Vagina (tissue), 2 donors: ENCODE data around the gene OR7C2. TPM values are rescaled to one million over a fixed set of nuclear protein-coding genes. Genes with fewer than 3 reads are reported as not detected.

Experiments used
- DNase-seq, 2 donors: peaks; one replicate each; pipeline ENCODE4 v3.0.0-alpha.2; 2017; ENCODE audit errors: extremely low spot score in 2 of 2
- H3K27ac ChIP-seq: fragments of 200-600 bp; sonication (generic); one replicate; pipeline ENCODE4 v1.5.1; 2019
- H3K27me3 ChIP-seq: fragments of 200-600 bp; sonication (generic); one replicate; pipeline ENCODE4 v1.5.1; 2019
- H3K36me3 ChIP-seq, 2 donors: fragments of 200-600 bp; sonication (generic); one replicate each; pipeline ENCODE4 v1.5.1; 2017 to 2019
- H3K4me1 ChIP-seq: fragments of 200-600 bp; sonication (generic); one replicate; pipeline ENCODE4 v1.5.1; 2019
- H3K4me3 ChIP-seq, 2 donors: fragments of 200-600 bp; sonication (generic); 1 replicate in 1 of 2; 2 replicates in 1 of 2; pipeline ENCODE4 v1.5.1; 2016 to 2019
- H3K9me3 ChIP-seq: fragments of 200-600 bp; sonication (generic); one replicate; pipeline ENCODE4 v1.5.1; 2019
- CTCF ChIP-seq, 3 experiments: fragments of 450-650 bp in 2 of 3; fragments of 200-600 bp in 1 of 3; sonication (generic) in 1 of 3; IDR thresholded peaks; one replicate each; pipeline ENCODE4 v1.5.1; 2017 to 2019; ENCODE audit warnings: antibody characterized with exemption in 3 of 3, mild to moderate bottlenecking in 2 of 3, moderate library complexity in 2 of 3
- POLR2A ChIP-seq, 2 donors: fragments of 450-650 bp; IDR thresholded peaks; one replicate each; pipeline ENCODE4 v1.6.1; 2017; ENCODE audit warnings: antibody characterized with exemption in 2 of 2, mild to moderate bottlenecking in 2 of 2, moderate library complexity in 2 of 2
- POLR2AphosphoS5 ChIP-seq, 2 donors: sonication (generic); formaldehyde crosslinking; IDR thresholded peaks; one replicate each; pipeline ENCODE4 v1.9.0; 2017; ENCODE audit warnings: antibody characterized with exemption in 2 of 2, mild to moderate bottlenecking in 2 of 2, low read depth in 1 of 2; ENCODE audit not compliant: insufficient read depth in 1 of 2
- intact Hi-C: fragments of 100-400 bp; cut with DNase I; formaldehyde crosslinking; loops from one replicate; pipeline ENCODE4 v1.15.1; 2023
- total RNA-seq: library from RNA; depleted of rRNA; stranded (reverse); fragments of >200 nt; gene quantifications from one replicate; pipeline ENCODE4 v1.2.3, GENCODE V29; 2016

Gene OR7C2
- total RNA-seq, result not detected

- Histone ChIP-seq H3K36me3 (no peaks in the 10 kb centered on the region), H3K27me3 (no peaks in the 10 kb centered on the region), H3K9me3 (no peaks in the 10 kb centered on the region), H3K4me1 (no peaks in the 10 kb centered on the region), H3K4me3 (no peak within 1 kb of the TSS), H3K27ac (no peak within 1 kb of the TSS)
- intact Hi-C loops, result no loop called here
- DNase-seq, result no peak
- TF ChIP-seq POLR2AphosphoS5 (IDR thresholded peaks at IDR 0.05; ENCODE audit: insufficient read depth in 1 of 2, low read depth in 1 of 2), result no peak
These were observed at the start of gene OR7C2 for GRCh38 chr19:14941189-14941588. Gene OR7C2 (plus strand): TSS chr19:14941489. CDS start chr19:14941489, 0 bp downstream.

- Histone ChIP-seq H3K36me3 (no peaks in the 10 kb centered on the region), H3K27ac (no peak overlapping the region), H3K27me3 (no peaks in the 10 kb centered on the region), H3K4me1 (no peaks in the 10 kb centered on the region), H3K9me3 (no peaks in the 10 kb centered on the region), H3K4me3 (no peak overlapping the region)
- no peak for TF ChIP-seq POLR2AphosphoS5 (IDR thresholded peaks at IDR 0.05; ENCODE audit: insufficient read depth in 1 of 2, low read depth in 1 of 2)
- intact Hi-C loops, result no loop called here
- DNase-seq, result no peak
These were observed 39.5 kb upstream of the OR7C2 start for GRCh38 chr19:14901675-14902260.

GRCh38 chr19:14906711-14907110, 34.6 kb upstream of the OR7C2 start:
- intact Hi-C loops, result no loop called here
- H3K9me3 ChIP-seq, result no peaks in the 10 kb centered on the region
- TF ChIP-seq POLR2A (IDR thresholded peaks at IDR 0.05), result no peak
- TF ChIP-seq POLR2AphosphoS5 (IDR thresholded peaks at IDR 0.05; ENCODE audit: insufficient read depth in 1 of 2, low read depth in 1 of 2), result no peak
- no peak for TF ChIP-seq CTCF (IDR thresholded peaks at IDR 0.05)
- no peaks in the 10 kb centered on the region for H3K36me3 ChIP-seq
- no peak overlapping the region for H3K4me3 ChIP-seq
- H3K4me1 ChIP-seq, result no peaks in the 10 kb centered on the region
- no peak overlapping the region for H3K27ac ChIP-seq
- H3K27me3 ChIP-seq, result no peaks in the 10 kb centered on the region
- DNase-seq, result no peak

- intact Hi-C loops, result no loop called here
- no peak overlapping the region for H3K4me3 ChIP-seq
- H3K27ac ChIP-seq, result no peak overlapping the region
- DNase-seq, result no peak
- no peaks in the 10 kb centered on the region for H3K36me3 ChIP-seq
- no peak for TF ChIP-seq CTCF (IDR thresholded peaks at IDR 0.05)
- no peak for TF ChIP-seq POLR2A (IDR thresholded peaks at IDR 0.05)
- TF ChIP-seq POLR2AphosphoS5 (IDR thresholded peaks at IDR 0.05; ENCODE audit: insufficient read depth in 1 of 2, low read depth in 1 of 2), result no peak
- H3K27me3 ChIP-seq, result no peaks in the 10 kb centered on the region
- no peaks in the 10 kb centered on the region for H3K4me1 ChIP-seq
- no peaks in the 10 kb centered on the region for H3K9me3 ChIP-seq
These were observed 26.2 kb upstream of the OR7C2 start for GRCh38 chr19:14915116-14915515.

- H3K4me1 ChIP-seq, result no peaks in the 10 kb centered on the region
- DNase-seq, result no peak
- H3K9me3 ChIP-seq, result no peaks in the 10 kb centered on the region
- H3K27ac ChIP-seq, result no peak overlapping the region
- no peak for TF ChIP-seq CTCF (IDR thresholded peaks at IDR 0.05)
- no peak for TF ChIP-seq POLR2A (IDR thresholded peaks at IDR 0.05)
- no peak for TF ChIP-seq POLR2AphosphoS5 (IDR thresholded peaks at IDR 0.05; ENCODE audit: insufficient read depth in 1 of 2, low read depth in 1 of 2)
- H3K36me3 ChIP-seq, result no peaks in the 10 kb centered on the region
- intact Hi-C loops, result no loop called here
- no peak overlapping the region for H3K4me3 ChIP-seq
- H3K27me3 ChIP-seq, result no peaks in the 10 kb centered on the region
These were observed 24.4 kb upstream of the OR7C2 start for GRCh38 chr19:14916848-14917247.

- TF ChIP-seq CTCF (IDR thresholded peaks at IDR 0.05) (no peak), POLR2AphosphoS5 (IDR thresholded peaks at IDR 0.05; ENCODE audit: insufficient read depth in 1 of 2, low read depth in 1 of 2) (no peak), POLR2A (IDR thresholded peaks at IDR 0.05) (no peak)
These were observed 7.8 kb upstream of the OR7C2 start for GRCh38 chr19:14933506-14933905.

More at GRCh38 chr19:14933506-14933905, 7.8 kb upstream of the OR7C2 start:
- no peaks in the 10 kb centered on the region for H3K27me3 ChIP-seq
- DNase-seq, result no peak
- no peaks in the 10 kb centered on the region for H3K9me3 ChIP-seq
- H3K4me1 ChIP-seq, result no peaks in the 10 kb centered on the region
- no peak overlapping the region for H3K27ac ChIP-seq
- H3K4me3 ChIP-seq, result no peak overlapping the region
- intact Hi-C loops, result no loop called here
- H3K36me3 ChIP-seq, result no peaks in the 10 kb centered on the region
